HG03354 (cell line): ENCODE results near the gene OR1J4.
"Not testable (repeated sequence)": the region's sequence is repeated elsewhere in the genome, so short reads cannot be mapped to it uniquely, and the experiment has no call there.

Experiments used
- ATAC-seq: cut with Tn5 transposase; IDR thresholded peaks from one replicate; pipeline ENCODE4 v1.9.1; 2021; ENCODE audit warnings: mild to moderate bottlenecking; ENCODE audit not compliant: unreplicated experiment, poor library complexity, severe bottlenecking

OR1J4 gene, protein sequence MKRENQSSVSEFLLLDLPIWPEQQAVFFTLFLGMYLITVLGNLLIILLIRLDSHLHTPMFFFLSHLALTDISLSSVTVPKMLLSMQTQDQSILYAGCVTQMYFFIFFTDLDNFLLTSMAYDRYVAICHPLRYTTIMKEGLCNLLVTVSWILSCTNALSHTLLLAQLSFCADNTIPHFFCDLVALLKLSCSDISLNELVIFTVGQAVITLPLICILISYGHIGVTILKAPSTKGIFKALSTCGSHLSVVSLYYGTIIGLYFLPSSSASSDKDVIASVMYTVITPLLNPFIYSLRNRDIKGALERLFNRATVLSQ

DNA sequence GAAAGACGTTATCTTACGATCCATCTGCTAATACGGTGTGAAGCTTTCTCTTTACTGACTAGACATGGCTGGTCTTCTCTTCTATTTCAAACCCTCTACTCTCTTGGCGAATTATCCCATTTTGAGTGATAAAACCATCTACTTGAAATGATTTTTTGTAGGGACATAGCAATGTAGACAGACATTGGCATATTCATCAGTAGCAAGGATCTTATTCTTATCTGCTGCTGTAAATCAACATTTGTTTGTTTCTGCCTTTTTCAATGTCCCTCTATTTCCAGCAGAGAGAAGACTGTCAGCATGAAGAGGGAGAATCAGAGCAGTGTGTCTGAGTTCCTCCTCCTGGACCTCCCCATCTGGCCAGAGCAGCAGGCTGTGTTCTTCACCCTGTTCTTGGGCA is at the start of gene OR1J4:
Gene OR1J4 (plus strand): TSS at position 301 of the 400 bp plus-strand sequence. CDS start 0 bp downstream, at position 301.
- no peak for ATAC-seq

DNA sequence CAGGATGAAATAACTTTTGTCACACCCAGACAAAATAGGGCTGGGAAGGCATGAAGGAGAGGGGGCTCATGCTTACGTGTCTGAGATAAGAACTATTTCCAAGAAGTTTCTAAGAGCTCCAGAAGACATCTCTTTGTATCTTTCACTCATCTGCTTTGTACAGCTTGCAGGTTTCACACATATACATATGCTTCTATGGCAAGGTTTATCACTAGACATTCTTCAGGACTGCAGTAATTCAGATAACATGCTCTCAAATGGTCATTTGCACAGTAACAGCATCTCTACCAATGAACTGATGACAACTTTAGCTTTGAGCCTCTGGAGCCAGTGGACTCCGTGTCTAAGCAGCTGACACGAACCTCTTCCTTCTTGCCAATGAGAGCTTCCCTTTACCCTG is 44.4 kb upstream of the OR1J4 start:
- no peak for ATAC-seq

DNA sequence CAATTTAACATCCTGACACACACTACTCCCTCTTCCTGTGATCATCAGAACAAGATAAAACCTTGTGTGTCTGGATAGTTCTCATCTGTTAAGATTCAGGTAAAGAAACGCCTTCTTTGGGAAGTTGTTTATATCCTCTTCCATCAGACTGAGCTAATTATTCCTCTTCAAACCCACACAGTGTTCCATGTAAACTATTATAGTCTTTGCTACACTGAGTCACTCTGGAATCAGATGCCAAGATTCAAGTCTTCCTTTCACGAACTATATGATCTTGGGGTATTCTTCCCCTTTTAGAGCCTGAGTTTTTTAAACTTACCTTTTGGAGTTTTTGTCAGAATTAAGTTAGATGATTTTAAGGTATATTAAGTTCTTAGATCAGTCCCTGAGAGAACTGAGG is 43.2 kb upstream of the OR1J4 start:
- ATAC-seq, result no peak

DNA sequence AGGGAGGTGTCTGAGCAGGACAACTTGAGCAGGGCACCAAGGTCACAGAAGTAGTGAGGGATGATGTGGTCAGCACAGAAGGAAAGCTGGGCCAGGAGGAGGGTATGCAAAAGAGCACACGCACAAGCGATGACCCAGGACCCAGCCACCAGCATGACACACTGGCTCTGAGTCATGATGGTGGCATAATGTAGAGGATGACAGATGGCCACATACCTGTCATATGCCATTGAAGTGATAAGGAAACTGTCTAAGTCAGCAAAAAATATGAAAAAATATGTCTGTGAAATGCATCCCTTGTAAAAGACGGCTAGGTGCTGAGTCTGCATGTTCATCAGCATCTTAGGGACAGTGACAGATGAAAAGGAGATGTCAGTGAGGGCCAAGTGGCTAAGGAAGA is 41.6 kb upstream of the OR1J4 start:
- no peak for ATAC-seq

DNA sequence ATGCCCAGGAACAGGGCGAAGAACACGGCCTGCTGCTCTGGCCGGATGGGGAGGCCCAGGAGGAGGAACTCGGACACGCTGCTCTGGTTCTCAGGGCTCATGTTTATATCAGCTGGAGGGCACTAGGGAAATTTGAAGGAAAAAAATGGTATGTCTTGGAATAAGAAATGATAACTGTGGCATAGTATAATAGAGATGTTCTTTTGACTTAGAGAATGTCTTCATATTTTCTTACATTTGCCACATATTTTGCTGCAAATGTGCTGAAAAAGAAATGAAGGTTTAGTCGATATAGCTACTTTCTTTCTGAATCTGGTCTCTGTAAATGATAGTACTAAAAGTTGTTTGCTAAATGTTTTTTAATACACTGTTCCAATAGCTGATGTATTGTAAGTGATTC is 41.1 kb upstream of the OR1J4 start, which contains the start of gene OR1J1:
Gene OR1J1 (minus strand): TSS at position 101 of the 400 bp plus-strand sequence. CDS start 0 bp downstream, at position 101.
- ATAC-seq, result no peak

DNA sequence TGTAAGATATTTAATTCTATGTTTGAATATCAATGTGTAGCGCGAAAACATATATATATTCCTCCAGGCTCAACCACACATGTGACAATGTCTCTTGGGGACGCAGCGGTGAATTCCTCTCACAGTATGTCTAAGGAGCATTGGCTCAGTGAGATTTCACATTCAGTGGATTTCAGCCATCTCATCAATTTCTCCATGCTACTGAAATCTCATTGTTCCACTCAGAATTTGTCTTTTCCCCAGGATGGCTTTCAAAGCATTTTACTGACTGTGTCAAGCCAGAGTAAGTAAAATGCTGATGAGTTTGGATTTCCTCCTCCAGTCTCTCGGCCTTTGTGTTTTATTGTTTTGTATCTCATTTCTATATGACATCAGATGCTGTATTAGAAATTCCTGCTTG is 39.9 kb upstream of the OR1J4 start:
- no peak for ATAC-seq

DNA sequence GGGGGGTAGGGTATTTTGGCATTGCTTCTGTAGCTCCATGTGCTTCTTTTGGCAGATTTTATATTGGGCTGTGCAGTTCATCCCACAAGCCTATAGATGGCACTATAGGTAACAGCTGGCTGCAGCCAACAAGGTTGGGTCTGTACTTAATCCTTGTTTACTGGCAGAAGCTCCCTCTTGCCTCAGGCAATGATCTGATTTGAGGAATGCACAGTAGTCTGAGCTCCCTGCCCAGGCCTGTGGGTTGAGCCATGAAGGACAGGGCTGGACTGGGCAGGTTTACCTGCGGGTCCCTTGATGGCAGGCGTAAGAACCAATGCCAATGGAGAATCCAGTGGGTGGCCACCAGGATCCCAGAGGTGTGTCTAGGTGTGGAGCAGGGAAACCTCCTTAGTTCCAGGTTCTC is 20.1 kb upstream of the OR1J4 start:
- ATAC-seq, result no peak

DNA sequence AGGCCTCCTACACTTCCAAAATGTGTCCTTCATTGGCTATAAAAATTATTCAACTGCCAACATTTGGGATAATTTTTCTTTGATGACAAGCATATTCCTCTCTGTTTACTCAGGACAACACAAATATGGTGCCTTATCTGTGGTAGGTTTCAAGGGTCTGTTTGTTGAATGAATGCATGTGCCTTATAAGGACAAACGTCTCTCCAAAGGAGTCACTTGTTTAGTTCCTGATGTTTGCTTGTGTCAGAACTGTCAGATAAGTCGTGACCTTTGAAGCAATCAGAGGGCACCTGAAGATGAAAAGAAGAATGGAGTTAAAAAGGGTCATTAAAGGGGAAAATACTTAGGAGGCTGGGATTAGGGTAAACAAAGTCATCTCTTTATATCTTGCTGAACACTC is 12.0 kb upstream of the OR1J4 start:
- no peak for ATAC-seq

DNA sequence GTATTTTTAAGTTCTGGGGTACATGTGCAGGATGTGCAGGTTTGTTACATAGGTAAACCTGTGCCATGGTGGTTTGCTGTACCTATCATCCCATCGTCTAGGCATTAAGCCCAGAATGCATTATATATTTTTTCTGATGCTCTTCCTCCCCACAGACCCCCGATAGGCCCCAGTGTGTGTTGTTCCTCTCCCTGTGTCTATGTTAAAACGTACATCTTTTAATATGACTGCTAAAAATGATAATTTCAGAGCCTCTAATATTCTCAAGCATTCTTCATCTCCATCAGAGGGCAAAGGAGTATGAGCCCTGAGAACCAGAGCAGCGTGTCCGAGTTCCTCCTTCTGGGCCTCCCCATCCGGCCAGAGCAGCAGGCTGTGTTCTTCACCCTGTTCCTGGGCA is 8.4 kb upstream of the OR1J4 start, which contains the start of gene OR1J2:
Gene OR1J2 (plus strand): TSS at position 301 of the 400 bp plus-strand sequence. CDS start 0 bp downstream, at position 301.
- ATAC-seq, result no peak

DNA sequence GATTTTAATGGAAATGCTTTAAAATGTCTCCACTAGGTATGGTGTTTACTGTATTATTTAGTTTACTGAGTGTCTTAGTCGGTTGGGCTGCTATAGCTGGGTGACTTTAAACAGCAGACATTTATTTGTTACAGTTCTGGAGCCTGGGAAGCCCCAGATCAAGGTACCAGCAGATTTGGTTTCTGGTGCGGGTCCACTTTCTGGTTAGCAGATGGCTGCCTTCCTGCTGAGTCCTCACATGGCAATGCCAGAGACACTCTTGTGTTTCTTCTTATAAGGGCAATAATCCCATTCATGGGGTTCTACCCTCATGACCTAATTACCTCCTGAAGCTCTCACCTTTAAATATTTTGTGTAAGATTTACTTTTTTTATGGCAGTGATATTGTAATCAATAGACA is 715 bp upstream of the OR1J4 start:
- ATAC-seq, result no peak

DNA sequence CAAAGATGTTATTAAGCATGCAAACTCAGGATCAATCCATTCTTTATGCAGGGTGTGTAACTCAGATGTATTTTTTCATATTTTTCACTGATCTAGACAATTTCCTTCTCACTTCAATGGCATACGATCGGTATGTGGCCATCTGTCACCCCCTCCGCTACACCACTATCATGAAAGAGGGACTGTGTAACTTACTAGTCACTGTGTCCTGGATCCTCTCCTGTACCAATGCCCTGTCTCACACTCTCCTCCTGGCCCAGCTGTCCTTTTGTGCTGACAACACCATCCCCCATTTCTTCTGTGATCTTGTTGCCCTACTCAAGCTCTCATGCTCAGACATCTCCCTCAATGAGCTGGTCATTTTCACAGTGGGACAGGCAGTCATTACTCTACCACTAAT is 435 bp downstream of the OR1J4 start:
- ATAC-seq, result no peak

DNA sequence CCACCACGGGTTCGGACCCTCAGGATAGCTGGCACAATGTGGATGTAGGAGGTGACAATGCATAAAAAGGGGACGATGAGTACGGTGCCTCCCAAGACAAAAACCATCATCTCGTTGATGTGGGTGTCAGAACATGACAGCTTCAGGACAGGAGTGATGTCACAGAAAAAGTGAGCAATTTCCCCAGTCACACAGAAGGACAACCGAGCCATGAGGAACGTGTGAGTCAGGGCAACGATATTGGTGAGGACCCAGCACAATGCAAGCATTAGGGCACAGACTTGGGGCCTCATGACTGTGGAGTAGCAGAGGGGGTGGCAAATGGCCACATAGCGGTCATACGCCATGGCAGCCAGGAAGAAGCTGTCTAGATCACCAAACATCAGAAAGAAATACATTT is 7.7 kb downstream of the OR1J4 start:
- no peak for ATAC-seq

DNA sequence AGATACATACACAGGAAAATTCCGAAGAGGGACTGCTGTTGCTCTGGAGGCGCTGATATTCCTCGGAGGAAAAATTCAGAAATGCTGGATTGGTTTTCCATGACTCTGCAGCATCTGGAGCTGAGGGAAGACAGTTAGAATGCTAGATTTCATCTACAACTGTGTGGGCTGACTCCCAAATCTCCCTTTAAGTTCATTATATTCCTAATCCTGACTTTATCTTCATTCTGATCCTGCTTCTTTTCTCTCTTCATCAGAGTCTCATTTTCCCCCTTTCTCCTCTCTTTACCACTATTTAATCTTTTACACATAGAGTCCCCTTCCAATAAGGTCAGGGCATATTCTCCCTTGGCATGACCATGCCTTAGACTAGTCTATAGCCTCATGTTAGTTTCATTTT is 8.3 kb downstream of the OR1J4 start, which contains the start of gene OR1N1:
Gene OR1N1 (minus strand): TSS at position 101 of the 400 bp plus-strand sequence. CDS start 0 bp downstream, at position 101.
- ATAC-seq, result no peak

DNA sequence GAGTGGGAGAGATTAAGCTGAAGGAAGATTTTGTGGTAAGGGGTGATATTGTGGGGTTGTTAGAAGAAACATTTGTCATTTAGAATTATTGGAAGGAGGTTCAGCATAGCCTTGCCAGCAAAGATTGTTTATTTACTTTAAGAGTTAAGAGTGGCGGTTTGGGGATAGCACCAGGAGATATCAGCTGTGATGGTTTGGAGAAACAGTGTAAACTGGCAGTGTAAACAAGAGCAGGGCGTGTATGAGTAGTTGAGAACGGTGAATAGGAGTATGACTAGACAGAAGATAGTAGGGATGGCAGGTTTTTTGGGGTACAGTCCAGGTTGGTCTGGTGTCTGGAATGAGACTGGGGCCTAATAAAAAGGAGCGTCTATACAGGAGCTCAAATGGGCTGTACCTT is 12.2 kb downstream of the OR1J4 start:
- not testable (repeated sequence) for ATAC-seq

DNA sequence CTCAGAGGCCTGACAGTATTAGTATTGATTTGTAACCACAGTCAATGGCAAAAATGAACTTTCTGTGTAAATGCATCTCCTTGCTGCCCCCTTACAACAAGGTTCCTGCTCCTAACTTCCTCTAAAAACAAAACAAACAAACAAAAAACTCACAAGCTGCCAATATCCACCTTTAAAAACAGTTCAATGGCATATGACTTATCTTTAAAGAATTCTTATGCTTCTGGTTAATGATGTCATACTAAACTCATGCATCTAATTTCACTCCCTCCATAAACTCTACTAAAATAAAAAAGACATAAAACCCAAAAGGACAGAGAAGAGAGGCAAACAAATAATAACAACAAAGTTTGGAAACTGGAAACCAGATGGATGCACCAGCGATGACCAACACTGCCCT is 17.2 kb downstream of the OR1J4 start:
- no peak for ATAC-seq

DNA sequence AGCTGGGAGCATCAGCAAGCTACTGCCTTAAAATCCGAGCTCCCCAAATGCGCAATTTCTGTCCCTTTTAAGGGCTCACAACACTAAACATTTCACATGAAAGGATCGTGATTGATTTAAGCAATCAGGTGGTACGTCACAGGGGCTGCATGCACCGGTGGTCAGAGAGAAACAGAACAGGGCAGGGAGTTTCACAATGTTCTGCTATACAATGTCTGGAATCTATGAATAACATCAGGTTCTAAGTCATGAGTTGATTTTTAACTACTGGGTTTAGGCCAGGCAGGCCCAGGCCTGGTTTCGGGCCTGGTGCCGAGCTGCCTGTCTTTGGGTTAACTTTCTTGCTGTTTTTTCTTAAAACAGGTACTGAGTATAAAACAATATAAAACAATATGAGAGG is 18.1 kb downstream of the OR1J4 start:
- ATAC-seq, result not testable (repeated sequence)

DNA sequence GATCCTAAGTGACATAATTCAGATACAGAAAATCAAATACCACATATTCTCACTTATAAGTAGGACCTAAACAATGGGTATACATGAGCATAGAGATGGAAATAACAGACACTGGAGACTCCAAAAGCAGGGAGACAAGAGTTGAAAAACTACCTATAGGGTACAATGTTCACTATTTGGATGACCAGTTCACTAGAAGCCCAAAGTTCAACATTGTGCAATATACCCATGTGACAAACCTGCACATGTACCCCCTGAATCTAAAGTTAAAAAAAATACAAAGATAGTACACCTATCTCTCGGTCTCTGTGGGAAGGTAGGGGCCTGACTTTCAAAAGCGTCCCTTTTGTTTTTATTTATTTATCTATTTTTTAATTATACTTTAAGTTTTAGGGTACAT is 19.8 kb downstream of the OR1J4 start:
- ATAC-seq, result no peak

DNA sequence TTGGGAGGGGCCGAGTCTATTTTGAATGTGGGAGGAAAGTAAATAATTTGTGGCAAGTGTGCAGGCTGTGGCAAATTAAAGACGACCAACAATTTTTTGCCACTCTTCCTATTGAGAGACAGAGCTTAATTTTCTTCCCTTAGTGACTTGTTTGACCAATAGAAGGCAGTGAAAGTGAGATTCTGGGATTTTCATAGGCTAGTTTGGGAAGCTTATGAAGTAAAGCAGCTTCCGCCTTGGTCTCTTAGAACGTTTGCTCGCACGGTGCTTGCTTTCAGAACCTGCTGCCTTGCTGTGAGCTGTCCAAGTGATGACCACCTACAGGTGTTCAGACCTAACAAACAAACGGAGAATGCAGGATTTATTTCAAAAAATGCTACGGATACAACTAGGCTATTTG is 27.3 kb downstream of the OR1J4 start:
- no peak for ATAC-seq

DNA sequence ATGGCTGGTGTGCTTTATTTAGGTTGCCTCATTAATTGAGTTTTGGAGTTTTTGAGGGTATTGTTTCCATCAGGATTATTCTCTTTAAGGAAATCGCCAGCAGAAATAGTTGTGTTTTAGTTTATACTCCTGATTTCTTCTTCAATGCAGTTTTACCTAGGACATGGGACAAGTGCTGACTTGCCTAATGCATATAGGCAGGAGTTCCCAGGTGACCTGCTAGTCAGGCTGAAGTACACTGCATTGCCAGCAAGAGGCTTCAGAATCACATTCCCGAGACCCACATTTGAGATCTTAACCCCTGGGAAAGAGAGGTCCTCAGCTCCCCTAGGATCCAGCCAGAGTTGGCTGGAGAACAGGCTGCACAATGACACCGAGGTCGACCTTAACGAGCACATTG is 32.4 kb downstream of the OR1J4 start:
- ATAC-seq, result no peak

DNA sequence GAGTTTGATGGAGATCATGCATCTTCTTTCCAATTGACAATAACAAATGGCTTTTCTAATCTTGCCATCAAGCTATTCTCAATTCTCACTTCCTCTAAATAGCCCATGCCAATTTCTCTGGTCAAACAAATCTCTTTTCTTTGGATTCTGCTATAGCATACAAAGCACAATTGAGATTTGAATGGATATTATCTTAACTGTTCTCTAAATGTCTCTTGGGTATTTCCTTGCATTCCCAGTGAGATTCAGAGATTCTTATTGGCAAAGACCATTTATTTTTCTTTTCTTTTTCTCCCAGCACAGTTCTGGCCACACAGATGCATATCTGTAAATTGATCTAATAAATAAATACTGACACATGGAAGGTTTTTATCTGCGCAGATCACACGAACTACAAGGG is 33.9 kb downstream of the OR1J4 start, which contains the start of gene OR1N2:
Gene OR1N2 (plus strand): TSS at position 301 of the 400 bp plus-strand sequence. CDS start 100 bp downstream, outside the sequence.
- ATAC-seq, result no peak

DNA sequence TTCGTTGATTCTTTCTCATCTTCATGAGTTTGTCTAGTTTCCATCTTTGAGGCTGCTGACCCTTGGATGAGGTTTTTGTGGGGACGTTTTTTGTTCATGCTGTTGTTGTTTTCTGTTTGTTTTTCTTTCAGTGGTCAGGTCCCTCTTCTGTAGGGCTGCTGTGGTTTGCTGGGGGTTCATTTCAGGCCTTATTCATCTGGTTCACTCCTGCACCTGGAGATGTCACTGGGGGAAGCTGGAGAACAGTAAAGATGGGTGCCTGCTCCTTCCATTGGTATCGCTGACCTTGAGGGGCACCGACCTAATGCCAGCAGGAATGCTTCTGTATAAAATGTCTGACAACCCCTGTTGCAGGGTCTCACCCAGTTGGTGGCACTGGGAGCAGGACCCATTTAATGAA is 42.5 kb downstream of the OR1J4 start:
- ATAC-seq, result no peak
